HG03571 (cell line): Measurements from ENCODE around the gene PNPLA6.
"Not testable (repeated sequence)": the region's sequence is repeated elsewhere in the genome, so short reads cannot be mapped to it uniquely, and the experiment has no call there.

Experiments
- ATAC-seq: cut with Tn5 transposase; IDR thresholded peaks from one replicate; pipeline ENCODE4 v1.9.1; 2021; ENCODE audit not compliant: unreplicated experiment

Gene PNPLA6

DNA sequence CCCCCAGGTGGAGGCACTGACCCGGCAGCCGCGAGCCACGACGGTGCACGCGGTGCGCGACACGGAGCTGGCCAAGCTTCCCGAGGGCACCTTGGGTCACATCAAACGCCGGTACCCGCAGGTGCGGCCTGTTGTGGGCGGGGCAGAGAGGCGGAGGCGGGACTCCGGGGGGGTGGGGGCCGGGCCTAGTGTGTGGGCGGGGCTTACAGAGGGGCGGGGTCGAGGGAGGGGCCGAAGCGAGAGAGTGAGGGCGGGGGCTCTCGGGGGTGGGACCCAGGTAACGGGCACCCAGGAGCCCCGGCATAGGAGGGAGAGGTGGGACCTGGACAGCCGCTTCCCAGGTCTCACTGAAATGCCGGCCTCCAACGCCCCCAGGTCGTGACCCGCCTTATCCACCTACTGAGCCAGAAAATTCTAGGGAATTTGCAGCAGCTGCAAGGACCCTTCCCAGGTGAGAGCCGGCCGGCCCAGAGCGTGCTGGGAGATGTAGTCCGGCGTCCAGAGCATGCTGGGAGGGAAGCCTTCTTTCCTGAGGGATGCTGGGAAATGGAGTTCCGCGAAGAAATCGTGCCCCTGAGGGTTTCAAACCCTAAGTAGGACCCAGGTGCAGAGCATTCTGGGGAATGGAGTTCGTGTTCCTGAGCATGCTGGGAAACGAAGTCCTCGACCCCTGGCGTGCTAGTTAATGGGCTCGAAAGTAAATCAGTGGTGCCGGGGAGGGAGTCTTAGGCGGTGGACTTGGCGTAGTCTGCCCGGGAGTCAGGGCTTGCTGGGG, 15.7 kb downstream of the PNPLA6 start:
- ATAC-seq = no peak

DNA sequence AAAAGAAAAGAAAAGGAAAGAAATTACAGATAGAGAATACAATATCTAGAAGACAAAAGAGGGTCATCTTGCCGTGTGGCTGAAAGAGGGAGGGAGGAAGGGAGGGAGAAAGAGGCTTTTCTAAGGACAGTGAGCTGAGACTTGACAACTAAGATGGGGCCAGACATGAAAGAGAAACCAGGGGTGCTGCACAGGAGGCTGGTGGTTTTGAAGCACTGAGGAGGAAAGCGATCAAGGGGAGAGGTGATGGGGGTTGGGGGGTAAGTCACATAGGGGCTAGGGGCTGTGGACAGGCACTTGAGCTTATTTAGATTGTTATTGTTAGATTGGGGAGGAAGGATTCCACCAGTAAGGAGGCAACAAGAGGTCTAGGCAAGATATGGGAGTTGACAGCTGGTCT, 17.3 kb downstream of the PNPLA6 start:
- no peak for ATAC-seq

GRCh38 chr19:7554565-7554964, 19.0 kb downstream of the PNPLA6 start:
- ATAC-seq = no peak

DNA sequence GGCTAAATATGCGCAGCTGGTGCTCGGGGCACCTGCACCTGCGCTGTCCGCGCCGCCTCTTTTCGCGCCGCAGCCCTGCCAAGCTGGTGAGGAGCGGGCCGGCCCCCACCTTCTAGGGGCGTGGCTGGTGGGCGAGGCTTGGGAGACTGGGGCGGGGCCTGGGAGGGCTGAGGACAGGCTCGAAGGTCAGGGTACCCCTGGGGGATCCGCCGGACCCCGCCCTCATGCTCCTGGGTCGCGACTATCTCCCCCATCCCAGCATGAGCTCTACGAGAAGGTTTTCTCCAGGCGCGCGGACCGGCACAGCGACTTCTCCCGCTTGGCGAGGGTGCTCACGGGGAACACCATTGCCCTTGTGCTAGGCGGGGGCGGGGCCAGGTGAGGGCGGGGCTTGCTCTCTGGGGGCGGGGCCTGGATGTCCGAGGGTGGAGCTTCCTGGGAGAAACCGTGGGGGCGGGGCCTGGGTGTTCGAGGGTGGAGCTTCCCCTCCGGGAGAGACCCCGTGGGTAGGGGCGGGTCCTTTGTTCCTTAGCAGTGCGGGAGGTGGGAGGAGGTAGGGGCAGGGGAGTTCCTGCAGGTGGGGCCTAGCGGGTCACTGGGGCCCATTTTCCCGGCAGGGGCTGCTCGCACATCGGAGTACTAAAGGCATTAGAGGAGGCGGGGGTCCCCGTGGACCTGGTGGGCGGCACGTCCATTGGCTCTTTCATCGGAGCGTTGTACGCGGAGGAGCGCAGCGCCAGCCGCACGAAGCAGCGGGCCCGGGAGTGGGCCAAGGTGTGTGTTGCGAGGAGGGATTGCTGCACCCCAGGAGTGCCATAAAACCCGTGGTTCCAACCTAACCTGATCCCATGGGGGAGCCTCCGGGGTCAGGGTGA, 19.7 kb downstream of the PNPLA6 start:
- no peak for ATAC-seq

GRCh38 chr19:7556696-7557315, 21.3 kb downstream of the PNPLA6 start:
- no peak for ATAC-seq

DNA sequence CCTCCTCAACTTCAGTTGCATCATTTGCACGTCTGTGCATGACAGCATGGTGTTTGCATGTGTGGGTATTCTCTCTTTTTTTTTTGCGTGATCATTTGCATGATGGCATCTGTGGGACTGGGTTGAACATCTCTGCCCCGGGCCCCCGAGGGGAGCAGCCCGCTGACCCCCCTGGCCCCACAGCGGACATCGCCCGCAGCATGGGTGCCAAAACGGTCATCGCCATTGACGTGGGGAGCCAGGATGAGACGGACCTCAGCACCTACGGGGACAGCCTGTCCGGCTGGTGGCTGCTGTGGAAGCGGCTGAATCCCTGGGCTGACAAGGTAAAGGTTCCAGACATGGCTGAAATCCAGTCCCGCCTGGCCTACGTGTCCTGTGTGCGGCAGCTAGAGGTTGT, 23.1 kb downstream of the PNPLA6 start:
- ATAC-seq = no peak

- no peak for ATAC-seq
Measured at GRCh38 chr19:7559102-7559501, 23.6 kb downstream of the PNPLA6 start.

DNA sequence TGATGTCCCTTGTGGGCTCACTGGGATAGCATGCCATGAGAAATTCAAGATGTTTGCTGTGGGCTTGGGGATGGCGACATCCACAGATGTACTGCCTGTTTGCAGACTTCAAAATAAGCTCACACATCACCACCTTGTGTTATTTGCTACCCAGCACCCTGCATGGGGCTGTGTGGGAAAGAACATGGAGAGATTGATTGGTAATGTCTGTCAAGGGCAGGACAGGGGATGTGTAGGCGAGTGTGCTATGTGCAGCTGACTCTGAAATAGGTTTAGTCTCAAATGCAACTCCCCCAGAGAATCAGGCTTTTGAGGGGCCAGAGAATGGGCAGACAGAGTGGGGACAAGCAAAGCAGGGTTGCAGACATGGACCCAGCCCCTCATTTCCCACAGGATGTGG, 24.7 kb downstream of the PNPLA6 start:
- ATAC-seq = no peak

DNA sequence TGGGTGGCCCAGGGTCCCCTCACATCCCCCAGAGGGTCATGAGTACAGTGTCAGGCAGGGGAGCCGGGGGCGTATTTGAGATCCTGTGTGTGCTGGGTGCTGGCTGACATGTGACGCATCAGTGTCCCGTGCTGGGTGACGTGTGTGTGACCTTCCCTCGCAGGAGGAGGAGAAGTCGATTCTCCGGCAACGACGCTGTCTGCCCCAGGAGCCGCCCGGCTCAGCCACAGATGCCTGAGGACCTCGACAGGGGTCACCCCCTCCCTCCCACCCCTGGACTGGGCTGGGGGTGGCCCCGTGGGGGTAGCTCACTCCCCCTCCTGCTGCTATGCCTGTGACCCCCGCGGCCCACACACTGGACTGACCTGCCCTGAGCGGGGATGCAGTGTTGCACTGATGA, 25.8 kb downstream of the PNPLA6 start:
- ATAC-seq = no peak

DNA sequence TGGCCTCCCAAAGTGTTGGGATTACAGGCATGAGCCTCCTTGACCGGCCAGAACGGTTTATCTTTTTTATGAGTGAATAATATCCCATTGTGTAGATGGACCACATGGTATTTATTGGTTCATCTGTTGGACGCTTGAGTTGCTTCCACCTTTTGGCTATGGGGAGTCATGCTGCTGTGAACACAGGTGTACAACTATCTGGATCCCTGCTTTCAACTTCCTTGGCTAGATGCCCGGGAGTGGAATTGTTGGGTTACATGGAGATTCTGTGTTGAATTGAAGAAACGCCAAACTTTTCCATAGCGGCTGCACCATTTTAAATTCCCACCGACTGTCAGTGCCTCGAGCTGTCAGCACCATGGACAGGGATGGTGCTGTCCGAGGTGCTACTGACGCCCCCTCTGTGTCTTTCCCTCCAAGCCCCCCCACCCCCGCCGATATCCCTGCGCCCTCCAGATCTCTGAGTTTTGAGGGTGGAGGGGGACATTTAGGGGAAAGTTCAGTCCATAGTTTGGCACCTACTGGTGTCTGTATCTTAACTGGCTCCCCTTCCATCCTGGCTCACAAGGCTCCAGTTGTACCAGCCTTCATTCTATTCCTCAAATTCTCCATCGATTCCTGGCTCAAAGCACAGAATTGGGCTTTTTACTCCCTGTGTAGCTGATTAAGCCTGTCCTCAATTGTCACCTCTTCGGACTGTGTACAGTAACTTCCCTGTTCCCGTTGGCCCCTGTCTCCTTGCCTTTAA, 27.3 kb downstream of the PNPLA6 start:
- ATAC-seq = no peak

GRCh38 chr19:7564866-7565265, 29.3 kb downstream of the PNPLA6 start:
- no peak for ATAC-seq

GRCh38 chr19:7565332-7565731, 29.8 kb downstream of the PNPLA6 start:
- ATAC-seq = no peak

DNA sequence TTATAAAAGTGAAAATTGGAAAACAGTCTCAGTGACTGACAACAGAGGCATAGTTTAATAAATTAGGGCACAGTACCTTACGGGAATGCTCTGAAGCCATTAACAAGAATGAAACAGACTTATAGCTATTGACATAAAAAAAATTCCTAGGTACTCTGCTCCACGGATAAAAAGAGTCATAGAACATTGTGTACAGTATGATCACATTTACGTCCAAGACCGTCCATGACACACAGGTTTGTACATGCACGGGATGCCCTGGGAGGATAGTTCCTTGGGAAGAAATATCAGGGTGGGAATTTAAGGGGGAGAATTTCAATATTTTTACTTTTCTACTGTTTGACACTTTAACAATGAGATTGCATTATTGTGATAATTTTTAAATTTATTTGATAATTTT, 35.2 kb downstream of the PNPLA6 start:
- ATAC-seq = no peak

- no peak for ATAC-seq
Measured at GRCh38 chr19:7575434-7576040, 40.0 kb downstream of the PNPLA6 start.

DNA sequence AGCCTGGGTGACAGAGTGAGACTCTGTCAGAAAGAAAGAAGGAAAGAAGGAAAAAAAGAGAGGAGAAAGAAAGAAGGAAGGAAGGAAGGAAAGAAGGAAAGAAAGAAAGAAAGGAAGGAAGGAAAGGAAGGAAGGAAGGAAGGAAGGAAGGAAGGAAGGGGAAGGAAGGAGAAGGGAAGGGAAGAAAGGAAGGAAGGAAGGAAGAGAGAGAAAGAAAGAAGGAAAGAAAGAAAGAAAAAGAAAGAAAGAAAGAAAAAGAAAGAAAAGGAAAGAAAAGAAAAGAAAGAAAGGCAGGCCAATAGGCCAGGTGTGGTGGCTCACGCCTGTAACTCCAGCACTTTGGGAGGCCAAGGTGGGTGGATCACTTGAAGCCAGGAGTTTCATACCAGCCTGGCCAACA, 41.9 kb downstream of the PNPLA6 start:
- not testable (repeated sequence) for ATAC-seq

- ATAC-seq = no peak
Measured at GRCh38 chr19:7578127-7578526, 42.6 kb downstream of the PNPLA6 start.

- no peak for ATAC-seq
Measured at GRCh38 chr19:7579182-7579581, 43.7 kb downstream of the PNPLA6 start.

GRCh38 chr19:7582446-7582845, 46.9 kb downstream of the PNPLA6 start:
- ATAC-seq = no peak

GRCh38 chr19:7589822-7590221, 54.3 kb downstream of the PNPLA6 start:
- ATAC-seq = no peak

GRCh38 chr19:7590256-7590655, 54.7 kb downstream of the PNPLA6 start:
- no peak for ATAC-seq
